ENCODE measurements around the gene KCNG2.

Gene KCNG2

DNA sequence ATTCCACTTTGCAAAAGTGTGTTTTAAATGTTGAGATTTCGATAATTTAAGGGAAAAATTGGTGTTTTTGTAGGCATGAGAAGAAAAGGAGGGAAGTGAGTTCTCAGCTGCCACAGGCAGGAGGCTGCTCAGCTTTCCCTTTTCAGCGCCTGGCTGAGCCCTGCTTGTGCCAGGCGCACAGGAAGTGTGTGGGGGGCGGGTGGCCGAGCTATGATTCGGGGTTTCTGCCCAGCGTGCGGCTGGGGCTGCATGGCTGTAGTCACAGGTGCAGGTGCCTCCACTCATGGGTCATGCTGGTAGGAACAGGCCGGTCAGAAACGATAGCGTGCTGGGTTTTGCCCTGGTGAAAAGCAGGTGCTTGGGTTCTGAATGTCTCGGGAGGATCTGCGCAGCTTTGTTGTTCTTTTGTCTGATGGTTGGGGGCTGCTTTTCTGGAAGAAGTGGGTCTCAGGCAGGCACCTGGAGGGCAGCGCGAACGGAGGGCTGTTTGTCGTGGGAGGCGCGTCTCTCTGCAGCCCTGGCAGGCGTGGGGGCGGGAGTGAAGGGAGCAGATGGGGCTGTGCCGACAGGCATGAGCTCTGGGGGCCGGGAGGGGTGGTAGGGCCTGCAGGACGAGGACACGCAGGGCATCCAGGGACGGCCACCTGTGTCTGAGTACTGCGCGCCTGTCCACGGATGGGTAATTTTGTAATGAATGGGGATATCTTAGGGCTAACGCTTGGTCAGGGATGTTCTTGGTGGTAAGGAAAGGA is 2.1 kb downstream of the KCNG2 start:
- no peak overlapping the region for H3K27ac ChIP-seq
- TF ChIP-seq ZFX (IDR thresholded peaks at IDR 0.05), result no peak
- TF ChIP-seq, protein P1, sequence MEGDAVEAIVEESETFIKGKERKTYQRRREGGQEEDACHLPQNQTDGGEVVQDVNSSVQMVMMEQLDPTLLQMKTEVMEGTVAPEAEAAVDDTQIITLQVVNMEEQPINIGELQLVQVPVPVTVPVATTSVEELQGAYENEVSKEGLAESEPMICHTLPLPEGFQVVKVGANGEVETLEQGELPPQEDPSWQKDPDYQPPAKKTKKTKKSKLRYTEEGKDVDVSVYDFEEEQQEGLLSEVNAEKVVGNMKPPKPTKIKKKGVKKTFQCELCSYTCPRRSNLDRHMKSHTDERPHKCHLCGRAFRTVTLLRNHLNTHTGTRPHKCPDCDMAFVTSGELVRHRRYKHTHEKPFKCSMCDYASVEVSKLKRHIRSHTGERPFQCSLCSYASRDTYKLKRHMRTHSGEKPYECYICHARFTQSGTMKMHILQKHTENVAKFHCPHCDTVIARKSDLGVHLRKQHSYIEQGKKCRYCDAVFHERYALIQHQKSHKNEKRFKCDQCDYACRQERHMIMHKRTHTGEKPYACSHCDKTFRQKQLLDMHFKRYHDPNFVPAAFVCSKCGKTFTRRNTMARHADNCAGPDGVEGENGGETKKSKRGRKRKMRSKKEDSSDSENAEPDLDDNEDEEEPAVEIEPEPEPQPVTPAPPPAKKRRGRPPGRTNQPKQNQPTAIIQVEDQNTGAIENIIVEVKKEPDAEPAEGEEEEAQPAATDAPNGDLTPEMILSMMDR (conservative IDR thresholded peaks at IDR 0.05), result no peak

DNA sequence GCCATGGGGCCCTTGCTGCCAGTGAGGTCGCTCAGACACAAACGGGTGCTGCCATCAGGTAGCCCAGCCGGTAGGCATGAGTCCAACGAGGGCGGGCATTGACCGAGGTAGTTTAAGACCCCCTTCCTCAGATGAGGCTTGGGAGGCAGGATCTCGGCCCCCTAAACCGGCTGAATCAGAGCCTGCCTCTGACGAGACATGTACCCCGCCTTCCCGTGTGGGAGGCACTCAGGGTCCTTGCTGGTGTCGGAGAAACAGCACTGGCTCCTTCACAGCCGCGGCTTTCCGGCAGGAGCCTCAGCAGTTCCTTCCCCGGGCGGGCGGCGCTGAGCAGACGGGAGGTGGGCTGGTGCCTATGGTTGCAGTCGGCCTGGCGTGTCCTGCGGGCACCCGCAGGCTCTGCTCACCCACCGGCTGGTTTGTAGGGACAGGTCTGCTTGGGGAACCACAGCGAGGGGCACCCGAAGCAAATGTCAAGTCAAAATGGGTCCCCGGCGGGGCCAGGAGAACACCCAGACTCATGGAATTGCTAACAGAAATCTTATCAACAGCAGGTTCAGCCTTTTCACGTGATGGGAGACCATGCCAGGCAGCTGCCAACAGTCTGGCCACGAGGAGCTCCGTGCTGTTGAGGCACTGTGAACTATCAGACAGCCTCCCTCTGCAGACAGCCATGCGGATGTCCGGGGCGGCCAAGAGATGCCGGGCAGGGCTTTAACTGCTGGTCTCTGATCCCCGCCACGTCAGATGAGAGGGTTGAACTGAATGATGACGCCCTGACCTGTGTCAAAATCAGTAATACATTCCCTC is 2.8 kb downstream of the KCNG2 start:
- TF ChIP-seq ZFX (IDR thresholded peaks at IDR 0.05), result no peak
- TF ChIP-seq, protein P1 (conservative IDR thresholded peaks at IDR 0.05), result no peak
- no peak overlapping the region for H3K27ac ChIP-seq

DNA sequence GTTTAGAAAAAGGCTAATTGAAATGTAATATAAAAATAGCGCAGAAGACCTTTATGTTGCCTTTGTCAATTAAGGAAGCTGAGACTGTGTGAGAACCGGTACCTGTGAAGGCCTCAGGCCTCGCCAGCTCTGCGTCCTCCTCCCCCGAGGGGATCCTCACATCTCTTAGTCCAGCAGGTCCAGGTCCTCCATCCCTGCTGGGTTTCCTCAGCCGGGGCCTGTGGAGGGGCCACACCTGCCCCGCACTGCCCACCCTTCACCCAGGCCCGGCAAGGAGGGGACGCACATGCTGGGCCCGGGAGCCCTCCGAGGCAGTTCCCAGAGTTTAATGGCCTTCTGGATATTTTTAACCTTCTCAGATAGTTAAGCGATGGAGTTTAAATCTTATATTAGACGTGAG is 3.5 kb downstream of the KCNG2 start:
- no peak overlapping the region for H3K27ac ChIP-seq
- no peak for TF ChIP-seq ZFX (IDR thresholded peaks at IDR 0.05)
- TF ChIP-seq, protein P1 (conservative IDR thresholded peaks at IDR 0.05), result no peak

- no peak overlapping the region for H3K27ac ChIP-seq
- TF ChIP-seq, protein P1 (conservative IDR thresholded peaks at IDR 0.05), result no peak
- no peak for TF ChIP-seq ZFX (IDR thresholded peaks at IDR 0.05)
These were observed 3.9 kb downstream of the KCNG2 start for GRCh38 chr18:79801641-79802040.

DNA sequence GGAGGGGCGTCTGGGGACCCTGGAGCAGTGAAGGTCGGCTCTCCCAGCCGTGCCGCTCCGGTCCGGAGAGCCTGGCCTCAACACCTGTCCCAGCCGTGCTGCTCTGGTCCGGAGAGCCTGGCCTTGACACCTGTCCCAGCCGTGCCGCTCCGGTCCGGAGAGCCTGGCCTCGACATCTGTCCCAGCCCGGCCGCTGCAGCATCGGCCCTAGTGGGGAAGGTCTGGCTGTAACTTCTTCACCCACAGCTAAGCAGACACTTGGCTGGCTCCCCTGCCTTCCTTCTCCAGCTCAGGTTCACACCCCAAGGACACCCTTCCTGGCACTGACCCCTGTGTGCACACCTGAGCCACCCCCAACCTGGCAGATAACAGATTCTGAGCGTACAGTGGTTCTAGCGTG is 4.6 kb downstream of the KCNG2 start:
- TF ChIP-seq ZFX (IDR thresholded peaks at IDR 0.05), result no peak
- TF ChIP-seq, protein P1 (conservative IDR thresholded peaks at IDR 0.05), result no peak
- H3K27ac ChIP-seq, result no peak overlapping the region

GRCh38 chr18:79803611-79804051 is 5.9 kb downstream of the KCNG2 start:
- H3K27ac ChIP-seq, result no peak overlapping the region
- TF ChIP-seq, protein P1 (conservative IDR thresholded peaks at IDR 0.05), result no peak

DNA sequence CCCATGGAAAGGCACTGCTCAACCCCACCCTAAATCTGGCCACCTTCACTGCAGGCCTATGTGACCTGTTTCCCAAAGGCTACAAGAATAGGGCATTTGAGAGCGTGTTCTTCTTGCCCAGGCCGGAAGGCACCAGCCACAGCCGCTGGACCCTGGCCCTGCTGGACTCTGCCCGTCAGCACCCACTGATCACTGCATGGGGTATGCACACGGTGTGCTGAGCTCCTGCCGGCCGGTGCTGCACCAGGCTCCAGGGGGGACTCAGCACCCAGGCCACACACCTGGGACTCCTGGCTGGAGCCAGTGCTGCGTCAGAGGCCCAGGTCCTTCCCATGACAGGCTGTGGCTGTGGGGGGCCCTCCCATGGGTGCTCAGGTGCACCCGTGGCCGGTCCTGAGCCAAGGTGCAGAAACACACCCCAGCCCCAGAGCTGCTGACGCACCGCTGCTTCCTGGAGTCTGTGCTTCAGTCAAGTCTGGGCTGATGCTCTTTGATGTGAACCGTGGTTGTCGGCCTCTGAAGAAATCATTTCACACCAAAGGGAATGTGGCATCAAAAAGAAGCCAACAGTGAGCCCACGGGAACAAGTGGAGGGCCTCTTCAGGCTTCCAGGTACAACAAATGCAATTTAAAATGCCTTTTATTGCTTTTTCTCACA is 6.5 kb downstream of the KCNG2 start:
- no peak overlapping the region for H3K27ac ChIP-seq
- TF ChIP-seq ZFX (IDR thresholded peaks at IDR 0.05), result no peak
- TF ChIP-seq, protein P1 (conservative IDR thresholded peaks at IDR 0.05), result no peak
